Esophagus mucosa (tissue), 1 donor: Measurements from ENCODE around the gene SNX32. TPM values are rescaled to one million over a fixed set of nuclear protein-coding genes. Genes with fewer than 3 reads are reported as not detected.
A peak's percentile ranks its signal among the peaks of the same experiment; 100 is the strongest.

Experiments
- ATAC-seq: fragments of 200-7000 bp; cut with Tn5 transposase; one replicate; pipeline ENCODE4 v1.9.1; 2020
- total RNA-seq: library from RNA; stranded (reverse); gene quantifications from one replicate; pipeline ENCODE4 v1.2.4, GENCODE V29; 2023
- donor health status: DM: yes; HTN: yes; CAD: no.

SNX32 gene
- total RNA-seq, 1 donor from 2014 or later = 0.12 TPM

- peak; percentile 3 for ATAC-seq
These were observed 36.1 kb upstream of the SNX32 start for GRCh38 chr11:65797711-65798110.

DNA sequence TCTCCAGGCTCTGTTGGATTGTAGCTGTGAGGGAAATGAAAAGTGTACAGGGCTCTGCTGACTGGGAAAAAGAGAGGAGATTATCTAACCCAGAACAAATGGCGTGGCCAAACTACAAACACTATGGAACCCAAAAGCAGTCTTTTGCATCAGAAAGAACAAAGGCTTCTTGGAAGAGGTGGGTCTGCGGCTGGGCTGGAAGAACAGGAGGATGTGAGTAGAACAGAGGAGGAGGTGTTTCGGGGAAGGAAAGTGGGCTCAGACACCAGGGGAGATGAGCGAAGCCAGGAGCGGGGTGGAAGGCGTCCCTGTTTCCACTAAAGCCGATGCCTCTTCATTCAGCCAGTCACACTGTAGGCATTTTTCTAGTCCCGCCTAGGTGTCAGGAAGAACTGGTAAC is 34.9 kb upstream of the SNX32 start:
- no peak for ATAC-seq

DNA sequence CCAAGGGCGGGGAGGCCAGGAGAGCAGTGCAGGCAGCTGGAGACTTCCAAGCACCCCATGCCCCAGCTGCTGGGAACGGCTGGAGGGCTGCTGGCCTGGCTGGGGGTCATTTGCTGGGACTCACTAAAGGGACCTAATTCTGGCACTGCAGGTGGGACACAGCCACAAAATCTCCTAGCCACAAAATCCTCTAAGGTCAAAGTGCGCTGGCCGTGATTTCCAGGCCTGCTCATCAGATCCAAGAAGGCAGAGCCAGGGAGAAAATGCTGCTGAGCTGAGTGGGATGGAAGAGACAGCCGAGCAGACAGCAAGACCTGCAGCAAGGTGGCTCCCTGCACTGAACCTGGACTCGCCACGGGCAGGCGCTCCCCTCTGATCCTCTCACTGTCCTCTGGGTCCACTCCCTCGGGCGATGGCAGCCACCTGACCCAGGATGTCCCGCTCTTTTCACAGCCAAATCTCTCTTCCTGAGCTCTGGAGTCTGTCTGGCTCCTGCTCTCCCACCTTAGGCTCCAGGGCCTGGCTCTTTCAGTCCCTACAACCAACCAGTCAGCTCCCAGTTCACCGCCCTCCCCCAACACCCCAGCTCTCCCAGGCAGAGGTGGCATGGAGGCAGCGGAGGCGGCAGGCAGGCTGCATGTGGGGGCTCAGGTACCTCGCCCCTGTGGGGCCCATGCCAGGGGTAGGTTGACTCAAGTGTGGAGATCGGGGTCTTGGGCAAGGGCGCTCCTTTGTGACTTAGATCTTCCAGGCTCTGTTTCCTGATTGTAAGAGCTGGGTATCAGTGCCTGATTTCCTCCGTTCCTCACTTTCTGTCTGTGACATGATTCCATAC is 32.4 kb upstream of the SNX32 start:
- no peak for ATAC-seq

DNA sequence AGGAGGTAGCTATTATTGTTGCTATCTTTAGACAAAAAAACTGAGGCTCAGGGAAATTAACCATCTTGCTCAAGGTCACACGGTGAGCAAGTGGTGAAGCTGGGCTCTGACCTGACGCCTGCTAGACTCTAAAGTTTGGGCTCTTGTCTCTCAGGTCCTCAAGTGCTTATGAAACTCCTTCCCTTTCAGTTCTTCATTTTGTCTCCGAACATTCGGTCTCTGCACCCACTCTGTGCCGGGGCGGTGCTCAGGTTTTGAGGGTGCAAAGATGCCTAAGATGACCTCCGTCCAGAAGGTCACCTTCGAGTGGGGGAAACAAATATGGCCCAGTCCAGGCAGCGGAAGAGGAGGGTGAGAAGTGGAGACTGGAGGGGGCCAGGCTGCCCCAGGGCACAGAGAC is 30.9 kb upstream of the SNX32 start:
- no peak for ATAC-seq

- ATAC-seq = peak; percentile 80
These were observed 29.8 kb upstream of the SNX32 start for GRCh38 chr11:65803797-65804492.

GRCh38 chr11:65806979-65807378 is 26.8 kb upstream of the SNX32 start:
- no peak for ATAC-seq

DNA sequence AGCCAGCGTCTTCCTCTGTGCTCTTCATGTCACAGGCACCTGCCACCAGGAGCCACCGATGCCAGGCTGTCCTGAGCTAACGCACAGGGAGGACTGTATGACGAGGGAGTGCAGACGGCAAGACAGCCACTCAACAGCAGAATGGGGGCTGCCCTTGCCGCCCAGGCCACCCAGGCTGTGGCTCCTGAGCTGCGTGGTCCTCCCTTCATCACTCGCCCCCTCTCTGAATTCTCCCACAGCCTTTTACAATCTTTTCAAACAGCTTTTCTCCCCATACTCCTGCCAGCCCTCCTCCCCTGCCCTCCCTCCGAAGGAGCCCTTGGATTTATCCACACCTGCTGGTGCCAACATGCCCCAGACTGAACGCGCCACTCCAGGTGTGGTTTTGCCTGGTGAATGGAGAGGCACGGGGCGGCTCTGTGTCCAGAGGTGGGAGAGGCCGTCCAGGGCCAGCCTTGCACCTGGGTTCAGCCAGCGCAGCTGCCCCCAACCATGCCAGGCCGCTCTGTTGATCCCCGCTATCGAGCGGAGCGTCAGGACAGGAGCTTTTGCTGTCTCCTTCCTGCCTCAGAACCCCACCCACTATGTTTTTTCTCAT is 24.9 kb upstream of the SNX32 start:
- peak; percentile 18 for ATAC-seq

DNA sequence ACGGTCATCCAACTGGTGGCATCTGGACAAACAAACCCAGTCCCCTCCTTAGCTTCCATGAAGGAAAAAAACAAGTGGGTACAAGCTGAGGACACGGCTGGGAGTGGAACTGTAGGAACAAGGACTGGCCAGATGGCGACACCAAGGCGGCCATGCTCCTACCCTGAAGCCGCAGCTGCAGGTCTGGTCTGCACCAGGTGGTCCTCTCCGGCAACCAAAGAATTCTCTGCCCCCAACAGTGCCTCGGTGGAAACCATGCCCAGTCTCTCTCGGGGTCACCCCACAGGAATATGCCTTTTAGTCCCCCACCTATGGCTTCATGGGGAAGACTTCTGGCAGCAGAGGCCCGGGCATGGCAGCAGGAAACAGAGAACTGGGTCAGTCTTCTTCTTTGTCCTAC is 24.3 kb upstream of the SNX32 start:
- ATAC-seq = no peak

DNA sequence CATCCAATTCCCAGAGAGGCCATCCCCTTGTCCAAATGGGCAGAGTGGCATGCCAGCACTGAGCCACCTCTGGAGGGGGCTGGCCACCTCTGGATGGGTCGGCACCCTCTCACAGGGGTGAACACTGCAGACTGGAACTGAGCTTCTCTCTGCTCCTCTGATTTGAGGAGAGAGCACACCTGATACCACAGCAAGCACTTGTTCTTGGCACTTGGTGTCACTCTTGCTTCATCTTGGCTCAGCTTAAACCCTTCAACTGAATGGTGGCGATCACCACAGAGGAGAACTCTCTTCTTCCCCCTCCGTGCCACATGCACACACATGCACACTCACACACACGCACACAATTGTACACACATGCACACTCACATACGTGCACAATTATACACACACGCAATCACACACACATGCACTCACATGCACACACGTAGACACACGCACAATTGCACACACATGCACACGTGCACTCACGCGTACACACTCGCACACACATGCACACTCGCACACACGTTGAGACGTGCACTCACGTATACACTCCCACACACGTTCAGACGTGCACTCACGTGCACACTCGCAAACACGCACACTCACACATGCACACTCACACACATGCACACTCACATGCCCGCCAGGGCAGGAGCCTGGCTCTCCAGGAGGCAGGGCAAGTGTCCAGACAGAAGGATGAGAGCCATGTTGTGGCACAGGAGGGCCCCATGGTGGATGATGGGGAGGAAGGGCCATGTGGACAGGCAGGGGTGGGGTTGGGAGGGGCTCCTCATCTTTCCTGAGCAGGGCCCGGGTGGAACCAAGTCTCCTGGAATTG is 23.5 kb upstream of the SNX32 start:
- ATAC-seq = peak; percentile 64

DNA sequence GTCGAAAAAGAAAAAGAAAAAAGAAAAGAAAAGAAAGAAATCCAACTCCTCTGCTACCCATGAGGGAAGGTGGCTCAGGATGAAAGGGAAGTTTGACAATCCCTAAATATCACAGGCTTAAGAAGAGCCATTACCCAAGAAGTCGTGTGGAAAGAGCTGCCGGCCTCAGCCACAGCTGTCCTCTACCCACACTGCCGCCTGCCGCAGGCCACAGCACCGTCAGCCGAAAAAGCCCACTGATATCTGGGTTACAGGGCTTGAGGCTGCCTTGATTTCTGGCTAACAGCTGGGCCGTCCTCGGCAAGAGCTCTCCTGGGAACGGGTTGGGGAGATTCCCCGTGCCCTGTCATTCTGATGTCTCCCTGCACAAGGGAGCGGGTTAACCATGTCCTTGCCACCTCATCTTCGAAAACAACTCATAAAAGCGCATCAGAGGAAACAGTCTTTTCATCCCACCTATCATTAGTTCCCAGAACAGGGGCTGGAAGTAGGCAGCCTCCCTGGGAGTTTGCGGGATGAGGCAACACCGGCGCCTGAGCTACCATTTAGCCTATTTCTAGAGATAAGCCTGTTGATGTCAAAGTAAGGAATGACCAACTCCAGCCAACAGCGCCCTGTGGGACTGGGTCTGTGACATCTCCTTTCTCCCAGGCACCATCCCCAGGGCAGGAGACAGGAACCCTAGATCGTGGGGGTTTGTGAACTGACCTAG is 21.8 kb upstream of the SNX32 start:
- ATAC-seq = no peak

DNA sequence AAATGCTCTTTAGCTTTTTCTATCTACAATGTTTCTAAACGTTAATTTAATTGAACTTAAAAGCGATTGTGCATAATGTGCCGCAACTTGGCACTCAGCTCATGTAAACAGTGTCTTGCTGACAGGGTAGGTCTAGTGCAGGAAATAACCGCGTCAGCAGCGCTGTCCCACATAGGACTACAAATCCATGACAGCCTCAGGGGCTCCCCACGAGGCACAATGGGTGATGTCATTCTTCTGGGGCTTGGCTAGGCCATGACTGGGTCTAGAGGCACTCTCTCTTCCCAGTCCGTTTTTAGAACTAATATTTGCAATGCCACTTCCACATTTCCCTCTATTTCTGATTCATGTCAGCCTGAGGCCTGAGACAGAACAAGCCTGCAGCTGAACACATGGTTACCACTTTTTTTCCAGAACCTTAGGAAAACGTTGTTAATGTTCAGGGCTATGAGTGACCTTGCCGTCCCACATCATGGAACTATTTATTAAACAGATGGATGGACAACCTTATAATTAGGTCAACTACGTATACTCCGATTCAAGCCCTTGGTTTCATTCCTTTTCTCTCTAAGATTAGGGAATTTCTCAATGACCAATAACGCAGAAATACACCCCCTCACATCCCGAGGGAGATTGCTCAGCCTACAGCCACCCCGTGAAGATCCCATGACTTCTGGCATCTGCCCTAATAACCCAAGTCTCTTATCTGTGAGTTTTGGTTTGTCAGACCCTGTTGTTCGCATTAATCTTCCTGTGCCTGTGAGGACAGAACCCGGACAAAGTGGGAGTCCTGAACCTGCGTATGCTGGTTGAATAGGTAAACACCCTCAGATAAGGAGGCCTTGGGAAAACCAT is 19.4 kb upstream of the SNX32 start:
- peak; percentile 82 for ATAC-seq

DNA sequence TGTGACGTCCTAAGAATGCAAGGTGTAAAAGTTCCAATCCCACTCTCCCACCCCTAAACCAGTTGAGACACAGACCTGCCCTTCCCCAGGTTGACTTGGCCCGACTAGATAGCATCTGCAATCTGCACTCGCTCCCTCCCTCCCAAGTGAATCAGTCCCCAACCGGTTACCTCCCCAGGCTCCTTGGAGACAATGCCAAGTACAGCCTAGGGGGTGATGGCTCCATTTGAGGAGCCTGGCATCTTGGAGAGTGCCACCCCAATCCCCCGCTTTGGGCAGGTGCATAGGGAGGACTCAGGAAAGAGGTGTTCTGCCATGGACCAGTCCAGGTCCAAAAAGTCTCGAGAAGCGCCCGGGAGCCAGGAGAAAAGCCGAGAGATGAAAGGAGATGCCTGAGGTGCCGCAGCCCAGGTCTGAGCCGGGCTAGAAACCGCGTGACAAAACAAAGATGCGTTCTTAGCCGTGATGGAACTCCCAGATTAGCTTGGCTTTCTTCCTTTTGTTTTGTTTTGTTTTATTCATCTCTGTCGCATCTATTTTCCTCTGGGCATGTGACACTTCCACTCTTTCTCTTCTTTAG is 18.7 kb upstream of the SNX32 start:
- ATAC-seq = peak; percentile 2

- ATAC-seq = no peak
These were observed 17.1 kb upstream of the SNX32 start for GRCh38 chr11:65816696-65817095.

DNA sequence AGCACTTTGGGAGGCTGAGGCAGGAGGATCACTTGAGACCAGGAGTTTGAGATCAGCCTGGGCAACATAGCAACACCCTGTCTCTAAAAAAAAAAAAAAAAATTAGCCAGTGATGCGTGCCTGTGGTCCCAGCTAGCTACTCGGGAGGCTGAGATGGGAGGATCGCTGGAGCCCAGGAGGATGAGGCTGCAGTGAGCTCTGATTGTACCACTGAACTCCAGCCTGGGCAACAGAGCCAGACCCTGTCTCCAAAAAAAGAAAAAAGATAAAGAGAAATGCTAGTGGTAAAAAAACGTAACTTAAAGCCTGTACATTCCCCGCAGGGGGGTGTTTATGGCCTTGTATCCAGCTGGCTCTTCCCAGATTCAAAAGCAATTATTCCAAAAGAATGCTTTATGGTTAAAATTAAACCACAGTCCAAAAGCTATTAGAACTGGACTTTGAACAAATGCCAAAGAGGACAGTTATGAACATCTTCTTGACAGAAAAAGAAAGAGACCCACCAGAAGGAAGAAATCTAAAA is 16.4 kb upstream of the SNX32 start:
- no peak for ATAC-seq

DNA sequence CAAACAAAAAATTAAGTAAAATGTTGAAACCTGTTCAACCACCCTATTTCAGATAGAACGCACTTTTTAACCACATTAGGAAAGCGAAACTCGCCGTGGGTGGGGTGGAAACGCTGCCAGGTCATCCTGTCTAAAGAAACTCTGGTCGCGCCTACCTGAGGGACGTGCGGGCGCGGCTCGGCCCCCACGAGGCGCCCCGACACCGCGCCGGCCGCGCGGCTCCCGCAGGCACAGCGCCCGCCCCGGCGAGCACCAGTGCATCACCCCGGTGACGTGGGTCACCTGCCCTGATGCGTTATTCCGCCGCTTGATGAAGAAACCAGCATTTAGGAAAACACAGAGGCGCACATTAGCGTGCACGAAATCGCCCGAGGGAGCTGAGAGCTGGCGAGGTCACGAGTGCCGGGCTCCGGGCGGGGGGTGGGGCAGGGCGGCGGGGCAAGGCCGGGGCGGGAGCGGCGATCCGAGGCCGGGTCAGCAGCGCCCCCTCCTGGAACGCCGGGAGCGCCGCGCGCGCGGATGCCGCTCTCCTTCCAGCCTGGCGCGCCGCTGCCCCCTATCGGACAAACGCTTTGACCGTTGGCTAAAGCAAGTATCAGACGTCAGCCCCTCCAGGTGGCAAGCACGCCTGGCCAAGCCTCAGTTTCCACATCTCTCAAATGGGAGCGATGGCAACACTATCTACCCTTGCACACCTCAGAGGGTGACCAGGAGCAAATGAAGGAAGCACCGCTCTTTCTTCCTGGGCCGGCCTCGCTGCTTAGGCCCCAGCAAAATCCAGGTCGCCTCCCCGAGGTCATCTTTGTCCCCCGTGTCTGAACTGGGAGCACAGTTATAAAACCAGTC is 15.7 kb upstream of the SNX32 start:
- peak; percentile 88 for ATAC-seq

DNA sequence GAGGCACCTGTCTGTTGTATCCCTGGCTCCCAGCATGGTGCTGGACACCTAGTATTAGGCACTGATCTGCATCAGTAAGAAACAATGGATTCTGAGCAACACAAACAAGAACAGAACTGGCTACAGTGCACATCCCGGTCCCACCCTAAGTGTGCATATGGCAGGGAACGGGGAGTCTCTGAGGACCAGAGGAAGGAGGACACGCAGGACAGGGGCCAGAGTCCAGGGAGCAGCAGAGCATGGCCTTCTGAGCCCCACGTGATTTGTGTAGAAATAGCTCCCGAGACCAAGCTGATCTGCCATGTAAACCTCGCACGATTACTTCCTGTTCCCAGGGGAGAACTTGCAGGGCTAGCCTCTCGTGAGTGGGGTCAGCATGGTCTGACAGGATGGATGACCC is 12.7 kb upstream of the SNX32 start:
- no peak for ATAC-seq

GRCh38 chr11:65822776-65823528 is 10.8 kb upstream of the SNX32 start:
- ATAC-seq = no peak

- no peak for ATAC-seq
These were observed 6.6 kb upstream of the SNX32 start for GRCh38 chr11:65826984-65827735.
